ENCODE measurements around the gene AUH. TPM values are rescaled to one million over a fixed set of nuclear protein-coding genes. Genes with fewer than 3 reads are reported as not detected.

The AUH gene
- total and polyA plus RNA-seq, 10 of the 15 experiments (the other 5 are each of a cell fraction or from before 2014, with no cell fraction given): 1.7 to 7.3 (median 4.6) TPM

DNA sequence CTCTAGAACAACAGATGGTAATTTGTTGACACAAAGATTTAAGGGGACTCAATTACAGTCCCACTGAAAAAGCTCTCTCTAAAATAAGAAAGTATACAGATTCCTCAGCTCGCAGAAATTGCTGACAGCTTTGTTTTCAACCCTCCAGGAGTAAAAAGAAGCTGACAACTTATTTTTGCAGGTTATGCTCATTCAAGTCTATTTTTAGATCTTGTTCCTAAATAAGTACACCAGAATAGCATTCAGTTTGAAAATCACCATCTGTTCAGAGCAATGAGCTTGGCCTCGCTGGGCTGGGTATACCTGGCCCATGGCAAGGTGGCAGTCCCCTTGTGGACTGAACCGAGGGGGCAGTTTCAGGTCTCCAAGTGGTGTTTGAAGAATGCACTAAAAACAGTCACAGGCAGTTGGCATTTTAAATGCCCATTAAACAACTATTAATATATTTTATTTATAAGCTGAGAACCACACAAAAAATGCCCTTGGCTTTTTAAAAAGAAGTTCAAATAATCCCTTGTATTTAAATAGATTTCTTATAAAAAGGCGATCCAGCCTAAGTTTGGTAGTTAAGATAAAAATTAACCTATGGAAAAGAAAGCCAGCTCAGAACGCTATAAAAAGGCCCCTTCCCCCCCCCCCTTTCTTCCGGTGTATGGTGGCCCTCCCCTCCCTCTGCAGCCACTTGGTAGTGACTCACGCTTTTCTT is 169.2 kb downstream of the AUH start:
- no TSS peak for BruUV-seq (replicated peaks)
- Histone ChIP-seq H3K36me3 (ENCODE audit: control insufficient read depth in 2 of 2, insufficient read depth in 2 of 2, low read length in 1 of 2) (no peaks in the 10 kb centered on the region), H3K27me3 (replicated peaks in 1 of 2; ENCODE audit: control insufficient read depth in 2 of 2, insufficient read depth in 2 of 2, low read length in 1 of 2) (peaks cover 0 to 3% of the 10 kb centered on the region in 2 experiments; a peak in 2 of 4 replicates), H4K20me1 (ENCODE audit: control insufficient read depth, insufficient read depth) (no peaks in the 10 kb centered on the region), H3K27ac (ENCODE audit: control insufficient read depth, insufficient read depth) (no peak overlapping the region), H3K79me2 (ENCODE audit: control insufficient read depth, insufficient read depth, low read length) (no peaks in the 10 kb centered on the region), H3K4me2 (ENCODE audit: control insufficient read depth, insufficient read depth) (peak overlapping the region; percentile 85), H2AFZ (ENCODE audit: control insufficient read depth, low read depth, low read length) (no peak overlapping the region), H3K4me3 (peak overlapping the region; percentile 65; the same call in 1 of the 2 replicates), H3K9ac (ENCODE audit: control insufficient read depth, insufficient read depth, low read length) (no peak overlapping the region), H3K9me3 (replicated peaks; ENCODE audit: control insufficient read depth, insufficient read depth, low read length) (no peaks in the 10 kb centered on the region; the same call in 2 of the 3 replicates), H3K4me1 (ENCODE audit: control insufficient read depth, insufficient read depth, low read length) (peaks cover 23% of the 10 kb centered on the region)
- CTCF ChIA-PET: interaction anchor here (1.0 to 1.5 kb wide), 2 partner anchors 16 to 18 kb away, joined by 4 to 5 read pairs; no protein-coding TSS in a partner anchor
- DNase-seq (ENCODE audit: low read depth, low spot score) (no peak), FAIRE-seq (no peak), ATAC-seq (no peak)
- intact Hi-C loops (cut with micrococcal nuclease; ENCODE audit: unreplicated experiment) (loop anchor here (5.0 to 10.0 kb wide), 3 partner anchors 40 to 270 kb away; no protein-coding TSS in a partner anchor), in situ Hi-C loops (cut with MboI) (no loop called here)
- 22% methylated on average over 6 of the region's 7 CpGs for WGBS (ENCODE audit: insufficient coverage, insufficient replicate concordance, low lambda C conversion rate, missing lambda C conversion rate)
- RAD21 ChIA-PET (ENCODE audit: unreplicated experiment): interaction anchor here (1.1 to 1.2 kb wide), 2 partner anchors 14 to 15 kb away, joined by 4 to 5 read pairs; no protein-coding TSS in a partner anchor
- SMC1A ChIA-PET (ENCODE audit: uncharacterized antibody, unreplicated experiment): interaction anchor here (1.0 to 3.2 kb wide), 7 partner anchors 9 to 98 kb away, joined by 3 to 8 read pairs (median 4); no protein-coding TSS in a partner anchor
- POLR2A ChIA-PET: interaction anchor here (1.0 kb wide), 2 partner anchors 9 to 16 kb away, joined by 3 to 4 read pairs; no protein-coding TSS in a partner anchor
- no peak for TF ChIP-seq POLR2A (IDR thresholded peaks at IDR 0.05; ENCODE audit: low read depth, low read length)
- TF ChIP-seq ZNF384 (IDR thresholded peaks at IDR 0.05; ENCODE audit: borderline replicate concordance, low read depth, low read length): no peak
- TF ChIP-seq ESRRA (IDR thresholded peaks at IDR 0.05; ENCODE audit: low read length): no peak
- TF ChIP-seq, protein P1, sequence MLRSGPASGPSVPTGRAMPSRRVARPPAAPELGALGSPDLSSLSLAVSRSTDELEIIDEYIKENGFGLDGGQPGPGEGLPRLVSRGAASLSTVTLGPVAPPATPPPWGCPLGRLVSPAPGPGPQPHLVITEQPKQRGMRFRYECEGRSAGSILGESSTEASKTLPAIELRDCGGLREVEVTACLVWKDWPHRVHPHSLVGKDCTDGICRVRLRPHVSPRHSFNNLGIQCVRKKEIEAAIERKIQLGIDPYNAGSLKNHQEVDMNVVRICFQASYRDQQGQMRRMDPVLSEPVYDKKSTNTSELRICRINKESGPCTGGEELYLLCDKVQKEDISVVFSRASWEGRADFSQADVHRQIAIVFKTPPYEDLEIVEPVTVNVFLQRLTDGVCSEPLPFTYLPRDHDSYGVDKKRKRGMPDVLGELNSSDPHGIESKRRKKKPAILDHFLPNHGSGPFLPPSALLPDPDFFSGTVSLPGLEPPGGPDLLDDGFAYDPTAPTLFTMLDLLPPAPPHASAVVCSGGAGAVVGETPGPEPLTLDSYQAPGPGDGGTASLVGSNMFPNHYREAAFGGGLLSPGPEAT (IDR thresholded peaks at IDR 0.05; ENCODE audit: low read depth): no peak
- TF ChIP-seq BACH1 (IDR thresholded peaks at IDR 0.05; ENCODE audit: borderline replicate concordance): no peak
- no peak for TF ChIP-seq ZNF217 (IDR thresholded peaks at IDR 0.05)
